WI38 (cell line): ENCODE data around the gene DHRS12.

Experiments
- H3K4me3 ChIP-seq: 2 replicates; pipeline ENCODE4 v1.5.1; 2011; ENCODE audit warnings: low read depth, mild to moderate bottlenecking, control low read depth, low read length
- CTCF ChIP-seq: IDR thresholded peaks from 2 replicates; pipeline ENCODE4 v1.5.1; 2012; ENCODE audit warnings: low read depth, mild to moderate bottlenecking, control low read depth, low read length

DHRS12 gene

DNA sequence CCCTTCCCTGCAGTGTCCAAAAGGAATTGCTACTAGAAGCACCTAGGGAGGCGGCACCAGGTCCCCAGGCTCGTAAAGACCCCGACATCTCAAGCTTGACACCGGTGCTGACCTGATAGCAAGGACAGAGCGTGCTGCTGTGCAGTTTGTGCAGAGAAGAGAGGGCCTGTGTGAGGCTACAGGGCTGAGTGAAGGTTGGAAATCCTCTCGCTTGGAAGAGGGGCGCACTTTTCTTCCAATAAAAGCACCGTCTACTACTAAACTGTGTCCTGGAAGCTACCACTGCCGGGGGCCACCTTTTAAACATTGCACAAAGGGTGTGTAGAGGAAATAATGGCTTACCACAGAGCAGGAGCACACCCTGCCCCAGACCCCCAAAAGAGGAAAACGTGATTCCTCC lies 30.0 kb upstream of the DHRS12 start:
- no peak for TF ChIP-seq CTCF
- no peak overlapping the region for H3K4me3 ChIP-seq

DNA sequence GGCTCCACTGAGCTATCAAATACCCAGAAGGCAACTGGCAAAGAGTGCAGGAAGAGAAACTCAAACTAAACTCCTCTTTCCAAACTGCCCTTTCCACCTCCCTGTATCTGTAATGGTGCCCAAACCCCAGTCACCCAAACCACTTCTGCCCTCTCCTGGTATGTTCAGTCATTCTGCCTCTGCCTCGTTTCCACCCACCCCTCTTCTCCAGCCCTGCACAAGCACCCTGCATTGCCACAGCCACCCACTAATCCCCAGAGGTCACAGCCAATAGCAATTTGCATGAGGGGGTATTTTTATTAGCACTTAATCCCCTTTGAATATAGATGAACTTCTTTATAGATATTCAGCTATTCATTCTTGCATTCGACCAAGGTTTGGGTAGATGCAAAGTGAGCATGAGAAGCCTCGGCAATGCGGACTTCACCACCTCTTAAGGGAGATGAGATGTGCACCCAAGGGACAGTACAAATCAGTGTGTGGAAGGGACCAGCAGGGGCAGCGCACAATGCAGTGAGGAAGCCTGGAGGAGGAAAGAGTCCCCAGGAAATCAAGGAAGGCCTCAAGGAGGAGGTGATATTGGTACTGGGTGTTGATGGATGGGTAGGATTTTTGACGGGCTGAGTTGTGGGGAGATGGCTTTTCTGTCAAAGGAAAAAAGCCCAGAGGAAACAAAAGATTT lies 28.6 kb upstream of the DHRS12 start:
- TF ChIP-seq CTCF, result no peak
- no peak overlapping the region for H3K4me3 ChIP-seq

GRCh38 chr13:51831519-51831918 lies 27.6 kb upstream of the DHRS12 start:
- TF ChIP-seq CTCF, result no peak
- H3K4me3 ChIP-seq, result no peak overlapping the region

DNA sequence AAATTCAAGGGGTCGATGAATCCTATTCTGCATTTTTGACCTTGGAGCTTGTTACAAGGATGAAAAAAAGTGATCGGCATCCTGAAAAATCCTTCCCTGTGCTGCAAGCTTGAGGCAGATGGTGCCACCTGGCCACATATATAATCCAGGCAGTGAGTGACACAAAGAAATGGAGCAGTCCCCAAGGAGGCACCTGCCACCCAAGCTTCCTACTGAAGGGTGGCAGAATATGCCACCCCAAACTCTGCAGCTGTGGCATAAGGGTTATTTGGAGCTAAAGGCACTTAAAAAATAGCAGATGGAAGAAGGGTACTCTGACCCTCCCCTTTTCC lies 25.6 kb upstream of the DHRS12 start:
- no peak for TF ChIP-seq CTCF
- no peak overlapping the region for H3K4me3 ChIP-seq

GRCh38 chr13:51828730-51829567 lies 25.0 kb upstream of the DHRS12 start:
- H3K4me3 ChIP-seq, result no peak overlapping the region
- TF ChIP-seq CTCF, result no peak

GRCh38 chr13:51827254-51827653 lies 23.3 kb upstream of the DHRS12 start:
- no peak overlapping the region for H3K4me3 ChIP-seq
- no peak for TF ChIP-seq CTCF

- H3K4me3 ChIP-seq, result no peak overlapping the region
- no peak for TF ChIP-seq CTCF
Observed at GRCh38 chr13:51826606-51827005, 22.6 kb upstream of the DHRS12 start.
